Measurements from ENCODE around the gene HS6ST3. TPM values are rescaled to one million over a fixed set of nuclear protein-coding genes. Genes with fewer than 3 reads are reported as not detected.

Gene HS6ST3
- total and polyA plus RNA-seq, 9 of the 15 experiments (the other 6 are each of a cell fraction or from before 2014, with no cell fraction given), result not detected

GRCh38 chr13:96481482-96481881 lies 391.6 kb downstream of the HS6ST3 start:
- WGBS (ENCODE audit: insufficient coverage, low coverage, missing lambda C conversion rate), result 0% methylated on average over 4 of the region's 6 CpGs
- in situ Hi-C loops (cut with MboI) (no loop called here), intact Hi-C loops (cut with micrococcal nuclease) (no loop called here)
- ATAC-seq, result no peak
- Histone ChIP-seq H2AFZ (ENCODE audit: low read depth, low read length) (no peak overlapping the region), H3K27me3 (ENCODE audit: control insufficient read depth in 2 of 2, insufficient read depth in 2 of 2, low read length in 2 of 2) (no peaks in the 10 kb centered on the region), H3K36me3 (ENCODE audit: control insufficient read depth, insufficient read depth, low read length) (no peaks in the 10 kb centered on the region), H3K4me3 (no peak overlapping the region), H3K4me2 (ENCODE audit: insufficient read depth, low read length) (no peak overlapping the region), H3K79me2 (ENCODE audit: control insufficient read depth, insufficient read depth, low read length) (no peaks in the 10 kb centered on the region), H3K27ac (ENCODE audit: extremely low read depth, low read depth, low read length) (no peak overlapping the region), H3K9ac (ENCODE audit: insufficient read depth in 1 of 2, low read depth in 2 of 2, low read length in 2 of 2) (no peak overlapping the region), H3K9me1 (ENCODE audit: control insufficient read depth, insufficient read depth, low read length) (no peaks in the 10 kb centered on the region), H3K9me3 (replicated peaks; ENCODE audit: control insufficient read depth, insufficient read depth, low read depth, low read length) (no peaks in the 10 kb centered on the region), H3K4me1 (replicated peaks in 1 of 2; ENCODE audit: control insufficient read depth in 2 of 2, insufficient read depth in 2 of 2, low read length in 2 of 2) (no peaks in the 10 kb centered on the region), H4K20me1 (replicated peaks; ENCODE audit: control insufficient read depth, insufficient read depth, low read length) (no peaks in the 10 kb centered on the region)
- DNase-seq (ENCODE audit: extremely low read depth in 1 of 4, low spot score in 3 of 4), result no peak
- FAIRE-seq, result no peak
- CTCF ChIA-PET (ENCODE audit: low intra/inter-chr PET ratio), result no interaction called here
- TF ChIP-seq NR3C1 (CRISPR knock-in tag; IDR thresholded peaks at IDR 0.05) (no peak), NFATC3 (IDR thresholded peaks at IDR 0.05) (no peak), CREM (IDR thresholded peaks at IDR 0.05; ENCODE audit: low read depth) (no peak), HMGXB4 (CRISPR knock-in tag; IDR thresholded peaks at IDR 0.05) (no peak), PPARD (CRISPR knock-in tag; IDR thresholded peaks at IDR 0.05) (no peak), ZNF707 (CRISPR knock-in tag; conservative IDR thresholded peaks at IDR 0.05) (no peak), HNRNPK (IDR thresholded peaks at IDR 0.05; ENCODE audit: low read depth, low read length, poor library complexity, severe bottlenecking) (no peak), E2F3 (CRISPR knock-in tag; IDR thresholded peaks at IDR 0.05) (no peak), TBP (optimal IDR thresholded peaks at IDR 0.05; ENCODE audit: low read depth, low read length) (no peak)
- TF ChIP-seq, protein P1, sequence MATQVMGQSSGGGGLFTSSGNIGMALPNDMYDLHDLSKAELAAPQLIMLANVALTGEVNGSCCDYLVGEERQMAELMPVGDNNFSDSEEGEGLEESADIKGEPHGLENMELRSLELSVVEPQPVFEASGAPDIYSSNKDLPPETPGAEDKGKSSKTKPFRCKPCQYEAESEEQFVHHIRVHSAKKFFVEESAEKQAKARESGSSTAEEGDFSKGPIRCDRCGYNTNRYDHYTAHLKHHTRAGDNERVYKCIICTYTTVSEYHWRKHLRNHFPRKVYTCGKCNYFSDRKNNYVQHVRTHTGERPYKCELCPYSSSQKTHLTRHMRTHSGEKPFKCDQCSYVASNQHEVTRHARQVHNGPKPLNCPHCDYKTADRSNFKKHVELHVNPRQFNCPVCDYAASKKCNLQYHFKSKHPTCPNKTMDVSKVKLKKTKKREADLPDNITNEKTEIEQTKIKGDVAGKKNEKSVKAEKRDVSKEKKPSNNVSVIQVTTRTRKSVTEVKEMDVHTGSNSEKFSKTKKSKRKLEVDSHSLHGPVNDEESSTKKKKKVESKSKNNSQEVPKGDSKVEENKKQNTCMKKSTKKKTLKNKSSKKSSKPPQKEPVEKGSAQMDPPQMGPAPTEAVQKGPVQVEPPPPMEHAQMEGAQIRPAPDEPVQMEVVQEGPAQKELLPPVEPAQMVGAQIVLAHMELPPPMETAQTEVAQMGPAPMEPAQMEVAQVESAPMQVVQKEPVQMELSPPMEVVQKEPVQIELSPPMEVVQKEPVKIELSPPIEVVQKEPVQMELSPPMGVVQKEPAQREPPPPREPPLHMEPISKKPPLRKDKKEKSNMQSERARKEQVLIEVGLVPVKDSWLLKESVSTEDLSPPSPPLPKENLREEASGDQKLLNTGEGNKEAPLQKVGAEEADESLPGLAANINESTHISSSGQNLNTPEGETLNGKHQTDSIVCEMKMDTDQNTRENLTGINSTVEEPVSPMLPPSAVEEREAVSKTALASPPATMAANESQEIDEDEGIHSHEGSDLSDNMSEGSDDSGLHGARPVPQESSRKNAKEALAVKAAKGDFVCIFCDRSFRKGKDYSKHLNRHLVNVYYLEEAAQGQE (IDR thresholded peaks at IDR 0.05; ENCODE audit: borderline replicate concordance), result no peak
- TF ChIP-seq, protein P1 (CRISPR knock-in tag; IDR thresholded peaks at IDR 0.05; ENCODE audit: low read depth), result no peak
- no TSS peak for BruUV-seq (replicated peaks)
- POLR2A ChIA-PET, result no interaction called here
